UCSD-AML1 (cell line): ENCODE data around the gene TMEM141.
"Not testable (repeated sequence)": the region's sequence is repeated elsewhere in the genome, so short reads cannot be mapped to it uniquely, and the experiment has no call there.

ENCODE experiments used
- DNase-seq: peaks from one replicate; lab custom pipeline; 2025; ENCODE audit not compliant: unreplicated experiment; lab: John Stamatoyannopoulos, UW

TMEM141 gene

DNA sequence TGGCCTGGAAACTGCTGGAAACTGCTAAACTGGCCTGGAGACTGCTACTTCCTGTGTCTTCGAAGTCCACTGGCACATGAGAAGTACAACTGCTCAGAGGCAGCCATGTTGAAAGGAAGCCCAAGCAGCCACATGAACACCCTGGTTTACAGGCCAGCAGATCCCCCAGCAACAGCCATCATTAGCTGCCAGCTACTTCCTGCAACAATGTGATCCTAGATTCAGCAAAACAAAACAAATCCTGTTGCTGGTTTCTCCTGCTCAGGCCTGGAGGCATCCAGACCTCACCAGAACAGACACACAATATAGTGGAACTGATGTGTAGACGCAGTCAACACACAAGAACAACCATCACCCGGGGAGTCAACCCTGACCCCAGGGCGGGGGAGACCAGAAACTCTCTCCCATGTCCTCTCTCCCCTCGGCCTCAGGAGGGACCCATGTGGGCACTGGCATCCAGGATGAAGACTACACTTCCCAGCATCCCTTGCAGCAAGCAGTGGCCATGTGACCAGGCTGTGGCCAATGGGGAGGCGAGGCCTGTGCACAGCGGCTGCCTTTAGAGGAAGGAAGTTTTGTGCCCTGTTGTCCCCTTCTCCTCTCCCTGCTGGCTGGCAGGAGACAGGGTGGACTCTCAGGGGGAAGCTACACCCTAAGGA, 17.6 kb upstream of the TMEM141 start:
- DNase-seq, result peak; percentile 77

DNA sequence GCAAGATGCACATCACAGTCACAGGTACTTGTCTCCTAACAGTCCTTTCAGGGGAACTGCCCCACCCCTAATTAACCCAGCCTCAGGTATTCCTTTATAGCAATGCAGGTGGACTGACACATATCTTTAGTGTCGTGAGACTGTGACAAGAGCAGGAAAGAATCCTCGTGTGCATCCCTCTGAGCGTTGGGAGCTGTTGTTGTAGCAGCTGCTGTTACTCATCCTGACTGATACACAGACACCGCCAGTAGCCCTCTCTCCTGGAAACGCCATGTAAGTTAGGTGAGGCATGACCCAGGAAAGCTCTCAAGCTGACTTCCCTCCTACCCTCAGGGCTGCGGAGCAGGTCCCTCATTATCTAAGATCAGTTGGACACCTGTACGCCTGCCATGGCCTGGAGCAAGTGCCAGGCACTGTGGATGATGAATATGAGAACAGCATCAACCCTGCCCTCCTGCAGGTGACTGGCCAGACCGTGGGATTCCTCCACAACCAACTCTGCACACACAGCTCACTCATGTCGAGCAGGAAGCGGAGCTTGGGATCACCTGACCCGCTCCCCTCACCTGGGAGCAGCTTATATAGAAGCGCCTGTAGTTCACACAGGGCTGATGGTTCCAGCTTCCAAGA, 16.6 kb upstream of the TMEM141 start:
- DNase-seq, result no peak

DNA sequence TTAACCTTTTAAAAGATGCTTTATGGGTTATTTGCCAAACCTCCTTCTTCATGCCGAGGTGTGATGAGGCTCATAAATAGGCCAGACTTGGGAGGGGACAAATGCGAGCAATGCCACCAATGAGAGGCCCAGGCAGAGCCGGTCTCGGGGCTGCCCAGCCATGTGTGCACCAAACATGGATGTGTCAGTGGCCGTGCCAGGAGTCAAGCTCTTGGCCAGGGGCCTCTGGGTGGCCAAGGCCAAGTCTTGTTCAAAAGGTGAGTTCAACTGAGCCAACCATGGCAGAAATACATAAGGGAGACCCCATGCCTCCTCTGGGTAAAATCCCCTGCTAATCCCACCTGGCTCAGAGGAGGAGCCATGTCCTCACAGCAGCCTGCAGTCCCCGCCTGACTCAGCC, 16.0 kb upstream of the TMEM141 start:
- no peak for DNase-seq

DNA sequence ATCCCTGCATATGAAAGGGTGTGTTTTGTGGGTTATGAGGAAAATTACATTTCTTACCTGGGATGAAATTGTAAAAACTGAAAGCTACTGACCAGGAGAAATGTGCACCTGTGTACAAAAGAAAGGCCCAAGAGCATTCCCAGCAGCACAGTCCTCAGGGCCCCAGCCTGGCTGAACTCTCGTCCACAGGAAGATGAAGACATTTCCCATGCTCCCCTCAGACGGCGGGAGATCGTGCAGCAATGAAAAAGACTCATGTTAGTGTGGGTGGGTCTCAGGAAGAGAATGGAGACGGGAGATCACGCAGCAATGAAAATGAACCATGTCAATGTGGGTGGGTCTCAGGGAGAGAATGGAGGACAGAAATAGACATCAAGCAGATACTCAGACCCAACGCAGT, 14.2 kb upstream of the TMEM141 start:
- DNase-seq, result no peak

DNA sequence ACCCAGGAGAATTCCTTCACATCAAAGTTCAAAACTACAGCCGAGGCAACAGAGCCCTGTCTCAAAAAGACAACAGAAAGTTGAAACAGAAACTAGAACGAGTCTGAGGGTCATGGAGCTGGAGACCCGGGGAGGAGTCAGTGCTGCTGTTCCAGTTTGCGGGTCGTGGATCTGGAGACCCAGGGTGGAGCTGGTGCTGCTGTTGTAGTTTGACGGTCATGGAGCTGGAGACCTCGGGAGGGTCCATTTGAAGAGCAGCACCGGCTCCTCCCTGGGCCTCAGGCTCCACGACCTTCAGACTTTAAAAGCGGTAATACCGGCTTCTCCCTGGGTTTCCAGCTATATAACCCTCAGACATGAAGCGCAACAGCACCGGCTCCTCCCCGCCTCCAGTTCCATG, 13.8 kb upstream of the TMEM141 start:
- no peak for DNase-seq

DNA sequence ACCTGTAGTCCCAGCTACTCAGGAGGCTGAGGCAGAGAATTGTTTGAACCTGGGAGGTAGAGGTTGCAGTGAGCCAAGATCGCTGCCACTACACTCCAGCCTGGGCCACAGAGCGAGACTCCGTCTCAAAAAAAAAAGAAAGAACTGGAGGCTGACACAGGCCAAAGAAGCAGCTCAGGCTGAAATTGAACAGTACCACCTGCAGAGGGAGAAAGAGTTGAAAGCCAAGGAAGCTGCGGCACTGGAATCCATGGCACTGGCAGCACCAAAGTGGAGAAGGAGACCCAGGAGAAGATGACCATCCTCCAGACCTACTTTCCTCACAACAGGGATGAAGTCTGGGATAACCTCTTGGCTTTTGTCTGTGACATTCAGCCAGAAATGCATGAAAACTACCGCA, 11.3 kb upstream of the TMEM141 start:
- DNase-seq, result no peak

DNA sequence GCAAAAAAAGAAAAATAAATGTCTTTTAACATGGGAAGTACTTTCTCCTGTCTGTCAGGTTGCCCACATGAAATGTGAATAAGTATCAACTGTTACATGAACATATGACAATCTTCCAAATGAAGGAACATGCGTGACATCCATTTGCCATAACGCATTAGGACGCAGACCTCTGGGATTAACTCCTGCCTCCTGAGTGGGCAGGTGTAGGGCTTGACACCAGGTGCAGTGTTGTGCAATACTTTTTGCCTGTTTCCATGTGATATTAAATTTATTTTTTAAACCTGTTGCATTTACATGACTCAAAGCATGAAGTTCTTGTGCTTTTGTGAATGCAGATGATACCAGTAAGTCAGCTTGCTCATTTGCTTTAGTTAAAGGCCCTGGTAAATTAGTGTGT, 8.7 kb upstream of the TMEM141 start:
- DNase-seq, result no peak

DNA sequence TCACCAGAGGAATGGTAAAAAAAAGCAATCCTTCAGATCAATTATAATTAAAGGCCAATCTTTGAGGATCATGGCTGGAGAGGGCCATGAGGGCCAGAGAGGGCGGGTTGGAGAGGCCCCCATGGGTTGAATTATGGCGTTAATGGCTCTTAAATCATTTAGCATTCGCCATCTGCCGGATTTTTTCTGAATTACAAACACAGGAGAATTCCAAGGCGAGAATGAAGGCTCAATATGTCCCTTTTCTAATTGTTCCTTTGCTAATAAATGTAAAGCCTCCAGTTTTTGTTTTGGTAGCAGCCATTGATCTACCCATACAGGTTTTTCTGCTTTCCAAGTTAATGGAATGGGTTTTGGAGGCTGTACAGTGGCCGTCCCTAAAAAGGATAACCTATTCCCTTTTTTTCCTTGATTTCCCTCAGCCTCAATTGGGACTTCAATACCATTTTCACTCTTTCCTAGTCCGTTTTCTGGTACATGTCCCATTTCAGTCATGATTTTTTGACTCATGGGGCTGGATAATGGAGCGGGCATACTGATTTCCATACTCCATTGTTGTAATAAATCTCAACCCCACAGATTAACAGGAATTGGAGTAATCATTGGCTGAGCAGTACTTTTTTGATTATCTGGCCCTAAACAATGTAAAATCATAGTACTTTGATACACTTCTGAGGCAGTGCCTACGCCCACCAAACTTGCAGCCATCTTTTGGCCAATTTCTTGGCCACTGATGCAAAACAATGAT, 6.7 kb upstream of the TMEM141 start:
- no peak for DNase-seq

DNA sequence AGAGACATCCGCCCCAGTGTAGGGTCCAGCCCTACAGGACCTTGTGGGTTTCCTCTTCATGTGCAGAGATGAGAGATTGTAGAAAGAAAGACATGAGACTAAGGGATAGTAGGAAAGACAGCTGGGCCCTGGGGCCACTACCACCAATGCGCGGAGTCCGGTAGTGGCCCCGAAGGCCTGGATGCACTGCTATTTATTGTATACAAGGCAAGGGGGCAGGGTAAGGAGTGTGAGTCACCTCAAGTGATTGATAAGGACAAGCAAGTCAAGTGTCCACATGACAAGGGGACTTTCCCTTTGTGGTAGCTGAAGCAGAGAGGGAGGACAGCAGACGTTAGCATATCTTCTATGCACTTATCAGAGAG, 6.2 kb upstream of the TMEM141 start:
- DNase-seq, result no peak

DNA sequence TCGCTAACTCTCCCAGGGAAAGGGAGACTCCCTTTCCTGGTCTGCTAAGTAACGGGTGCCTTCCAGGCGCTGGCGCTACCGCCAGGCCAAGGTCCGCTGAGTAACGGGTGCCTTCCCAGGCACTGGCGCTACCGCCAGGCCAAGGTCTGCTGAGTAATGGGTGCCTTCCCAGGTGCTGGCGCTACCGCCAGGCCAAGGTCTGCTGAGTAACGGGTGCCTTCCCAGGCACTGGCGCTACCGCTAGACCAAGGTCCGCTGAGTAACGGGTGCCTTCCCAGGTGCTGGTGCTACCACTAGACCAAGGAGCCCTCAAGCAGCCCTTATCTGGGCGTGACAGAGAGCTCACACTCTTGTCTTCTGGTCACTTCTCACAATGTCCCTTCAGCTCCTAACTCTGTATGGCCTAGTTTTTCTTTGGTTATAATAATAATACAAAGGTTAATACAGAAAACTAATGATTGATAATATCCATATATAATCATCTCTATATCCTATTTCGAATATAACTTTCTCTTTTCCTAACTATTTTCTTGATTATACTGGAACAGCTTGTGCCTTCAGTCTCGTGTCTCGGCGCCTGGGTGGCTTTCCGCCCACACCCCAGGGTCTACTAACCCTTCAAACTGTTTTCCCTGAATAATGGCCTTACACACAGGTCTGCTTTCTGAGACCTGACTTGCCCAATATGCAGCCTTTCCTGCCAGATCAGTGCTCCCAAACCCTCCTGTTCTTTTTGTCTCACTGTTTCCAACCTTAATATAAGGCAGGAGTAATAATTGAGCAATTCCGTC, 5.4 kb upstream of the TMEM141 start:
- DNase-seq, result not testable (repeated sequence)

DNA sequence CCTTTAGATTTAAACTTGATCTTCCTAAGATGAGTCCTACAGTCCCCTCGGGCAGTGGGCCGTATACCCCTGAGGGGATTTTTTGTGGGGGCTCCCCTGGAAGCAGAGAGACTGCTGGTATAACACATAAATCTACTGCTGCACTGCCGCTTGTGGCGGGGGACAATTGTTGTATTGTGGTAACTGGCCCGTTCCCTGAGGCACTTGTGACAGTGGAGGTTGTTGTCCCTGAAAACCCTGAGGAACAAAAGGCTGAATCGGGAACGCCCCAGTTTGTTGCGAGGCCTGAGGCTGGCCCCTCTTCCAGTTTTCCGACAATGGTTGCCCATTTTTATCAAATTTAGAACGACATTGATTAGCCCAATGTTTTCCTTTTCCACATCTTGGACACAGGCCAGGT, 4.7 kb upstream of the TMEM141 start:
- DNase-seq, result no peak

DNA sequence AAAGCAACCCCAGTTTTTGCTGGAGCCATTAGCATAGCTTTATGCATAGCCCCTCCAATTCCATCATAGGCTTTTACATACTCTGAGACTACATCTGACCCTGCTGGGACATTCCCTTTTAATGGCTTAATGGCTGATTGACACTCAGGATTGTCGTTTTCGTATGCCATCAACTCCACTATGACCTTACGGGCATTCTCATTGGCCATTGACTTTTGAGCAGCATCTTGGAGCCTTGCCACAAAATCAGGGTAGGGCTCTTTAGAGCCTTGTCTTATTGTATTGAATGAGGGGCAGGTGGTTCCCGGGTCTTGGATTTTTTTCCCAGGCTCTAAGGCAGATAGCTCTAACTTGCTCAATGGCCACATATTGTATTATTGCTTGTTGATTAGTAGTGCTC, 4.2 kb upstream of the TMEM141 start:
- not testable (repeated sequence) for DNase-seq

DNA sequence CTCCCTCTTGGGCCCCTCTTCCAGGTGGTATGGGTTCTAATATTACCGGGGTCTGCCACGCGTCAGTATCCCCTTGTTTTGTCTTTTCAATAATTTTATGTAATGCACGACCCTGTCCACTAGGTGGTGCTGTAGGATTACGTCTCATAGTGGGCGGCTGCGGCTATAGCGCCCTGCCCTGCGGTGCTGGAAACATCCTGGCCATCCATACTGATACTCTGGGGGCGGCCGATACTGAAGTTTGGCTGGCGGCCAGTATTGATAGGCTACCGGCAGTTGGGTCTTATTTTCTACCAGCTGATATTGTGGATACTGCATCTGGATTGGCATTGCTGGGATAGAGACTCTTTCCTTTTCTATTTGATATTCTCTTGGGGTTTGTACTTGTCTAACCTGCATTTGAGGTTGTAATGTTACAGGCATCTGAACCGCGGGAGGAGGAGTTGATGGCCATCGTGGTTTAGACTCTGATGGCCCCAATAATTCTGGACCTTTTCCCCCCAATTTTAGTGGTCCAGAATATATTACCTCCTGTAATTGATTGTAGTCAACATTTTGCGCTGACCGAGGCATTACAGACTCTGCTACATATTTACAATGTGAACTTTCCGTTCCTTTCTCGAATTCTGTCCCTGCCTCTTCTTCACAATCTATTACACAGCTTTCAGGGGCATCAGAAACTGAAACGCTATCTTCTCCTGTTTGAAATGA, 3.3 kb upstream of the TMEM141 start:
- DNase-seq, result peak; percentile 68

DNA sequence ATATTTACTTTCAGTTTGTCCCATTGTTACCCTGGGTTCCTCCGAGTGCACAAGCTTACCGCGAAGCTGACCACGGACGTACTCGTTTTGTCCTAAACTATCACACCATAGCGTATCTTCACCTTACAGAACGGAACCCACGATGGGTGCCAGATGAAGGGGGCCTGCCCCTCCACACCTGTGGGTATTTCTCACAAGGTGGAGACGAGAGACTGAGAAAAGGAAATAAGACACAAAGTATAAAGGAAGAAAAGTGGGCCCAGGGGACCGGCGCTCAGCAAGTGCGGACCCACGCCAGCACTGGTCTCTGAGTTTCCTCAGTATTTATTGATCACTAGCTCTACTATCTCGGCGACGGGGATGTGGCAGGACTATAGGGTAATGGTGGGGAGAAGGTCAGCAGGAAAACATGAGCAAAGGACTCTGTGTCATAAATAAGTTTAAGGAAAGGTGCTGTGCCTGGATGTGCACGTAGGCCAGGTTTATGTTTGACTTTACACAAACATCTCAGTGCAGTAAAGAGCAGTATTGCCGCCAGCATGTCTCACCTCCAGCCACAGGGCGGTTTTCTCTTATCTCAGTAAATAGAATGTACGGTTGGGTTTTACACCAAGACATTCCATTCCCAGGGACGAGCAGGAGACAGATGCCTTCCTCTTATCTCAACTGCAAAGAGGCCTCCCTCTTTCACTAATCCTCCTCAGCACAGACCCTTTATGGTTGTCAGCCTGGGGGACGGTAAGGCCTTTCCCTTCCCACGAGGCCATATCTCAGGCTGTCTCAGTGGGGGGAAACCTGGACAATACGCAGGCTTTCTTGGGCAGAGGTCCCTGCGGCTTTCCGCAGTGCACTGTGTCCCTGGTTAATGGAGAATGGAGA, 2.3 kb upstream of the TMEM141 start:
- not testable (repeated sequence) for DNase-seq

DNA sequence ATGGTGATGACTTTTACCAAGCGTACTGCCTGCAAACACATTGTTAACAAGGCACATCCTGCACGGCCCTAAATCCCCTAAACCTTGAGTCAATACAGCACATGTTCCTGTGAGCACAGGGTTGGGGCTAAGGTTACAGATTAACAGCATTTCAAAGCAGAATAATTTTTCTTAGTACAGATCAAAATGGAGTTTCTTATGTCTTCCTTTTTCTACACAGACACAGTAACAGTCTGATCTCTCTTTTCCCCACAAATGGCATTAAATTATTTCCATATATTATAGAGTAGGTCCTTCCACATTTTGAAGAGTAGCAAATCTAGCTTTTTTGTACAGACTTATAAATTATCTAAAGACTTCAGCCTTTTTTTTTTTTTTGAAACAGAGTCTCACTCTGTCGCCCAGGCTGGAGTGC, 1.6 kb upstream of the TMEM141 start:
- DNase-seq, result no peak

DNA sequence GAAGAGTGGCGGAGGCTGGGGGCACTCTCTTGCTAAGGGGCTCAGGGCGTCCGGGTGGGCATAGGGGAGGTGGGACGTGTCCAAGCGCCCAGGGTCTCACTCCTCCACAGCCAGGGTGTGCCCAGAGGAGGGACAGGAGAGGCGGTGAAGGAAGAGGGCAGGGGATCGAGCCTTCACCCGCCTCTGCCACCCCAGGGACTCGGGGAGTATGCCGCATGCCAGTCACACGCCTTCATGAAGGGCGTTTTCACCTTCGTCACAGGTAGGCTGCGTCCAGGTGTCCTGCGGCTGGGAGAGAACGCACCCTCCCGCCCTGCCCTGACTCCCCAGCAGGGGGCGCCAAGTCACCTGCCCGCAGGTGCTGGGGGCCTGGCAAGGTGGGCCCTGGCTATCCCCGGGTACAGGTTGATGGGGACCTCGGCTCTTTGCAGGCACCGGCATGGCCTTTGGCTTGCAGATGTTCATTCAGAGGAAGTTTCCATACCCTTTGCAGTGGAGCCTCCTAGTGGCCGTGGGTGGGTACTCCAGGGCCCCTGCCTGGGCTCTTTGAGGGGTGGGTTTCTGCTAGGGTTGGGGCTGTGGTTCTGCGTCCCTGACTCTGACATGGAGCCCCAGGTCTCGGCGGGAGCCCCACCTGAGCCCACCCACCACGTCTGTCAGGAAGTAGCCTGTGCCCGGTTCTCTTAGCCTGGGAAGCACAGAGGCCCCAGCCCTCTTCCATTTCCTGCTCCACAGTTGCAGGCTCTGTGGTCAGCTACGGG, 552 bp downstream of the TMEM141 start:
- DNase-seq, result peak; percentile 66

DNA sequence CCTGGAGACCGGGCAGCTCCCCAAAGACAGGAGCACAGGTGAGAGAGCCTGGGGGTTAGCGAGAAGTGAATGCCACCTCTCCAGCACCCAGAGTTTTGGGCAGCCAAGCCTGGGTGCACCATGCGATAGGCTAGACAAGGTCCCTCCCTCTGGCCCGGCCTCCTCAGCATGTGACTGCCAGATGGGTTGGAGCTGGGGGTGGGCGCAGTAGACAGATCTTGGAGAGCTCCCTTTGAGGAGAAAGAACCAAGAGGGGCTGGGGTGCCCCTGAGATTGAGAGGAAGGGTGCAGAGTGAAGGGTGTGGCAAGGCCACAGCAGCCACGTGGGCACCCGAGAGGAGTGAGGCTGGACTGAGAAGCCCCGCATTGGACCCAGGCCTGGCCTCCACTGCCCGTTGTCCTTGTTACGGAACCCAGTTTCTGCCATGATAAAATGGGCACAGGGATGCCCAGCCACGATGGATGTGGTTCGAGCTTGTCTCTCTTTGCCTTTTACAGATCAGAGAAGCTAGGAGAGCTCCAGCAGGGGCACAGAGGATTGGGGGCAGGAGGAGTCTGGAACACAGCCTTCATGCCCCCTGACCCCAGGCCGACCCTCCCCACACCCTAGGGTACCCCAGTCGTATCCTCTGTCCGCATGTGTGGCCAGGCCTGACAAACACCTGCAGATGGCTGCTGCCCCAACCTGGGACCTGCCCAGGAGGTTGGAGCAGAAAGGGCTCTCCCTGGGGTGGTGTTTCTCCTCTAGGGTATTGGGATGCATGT, 1.4 kb downstream of the TMEM141 start:
- no peak for DNase-seq

DNA sequence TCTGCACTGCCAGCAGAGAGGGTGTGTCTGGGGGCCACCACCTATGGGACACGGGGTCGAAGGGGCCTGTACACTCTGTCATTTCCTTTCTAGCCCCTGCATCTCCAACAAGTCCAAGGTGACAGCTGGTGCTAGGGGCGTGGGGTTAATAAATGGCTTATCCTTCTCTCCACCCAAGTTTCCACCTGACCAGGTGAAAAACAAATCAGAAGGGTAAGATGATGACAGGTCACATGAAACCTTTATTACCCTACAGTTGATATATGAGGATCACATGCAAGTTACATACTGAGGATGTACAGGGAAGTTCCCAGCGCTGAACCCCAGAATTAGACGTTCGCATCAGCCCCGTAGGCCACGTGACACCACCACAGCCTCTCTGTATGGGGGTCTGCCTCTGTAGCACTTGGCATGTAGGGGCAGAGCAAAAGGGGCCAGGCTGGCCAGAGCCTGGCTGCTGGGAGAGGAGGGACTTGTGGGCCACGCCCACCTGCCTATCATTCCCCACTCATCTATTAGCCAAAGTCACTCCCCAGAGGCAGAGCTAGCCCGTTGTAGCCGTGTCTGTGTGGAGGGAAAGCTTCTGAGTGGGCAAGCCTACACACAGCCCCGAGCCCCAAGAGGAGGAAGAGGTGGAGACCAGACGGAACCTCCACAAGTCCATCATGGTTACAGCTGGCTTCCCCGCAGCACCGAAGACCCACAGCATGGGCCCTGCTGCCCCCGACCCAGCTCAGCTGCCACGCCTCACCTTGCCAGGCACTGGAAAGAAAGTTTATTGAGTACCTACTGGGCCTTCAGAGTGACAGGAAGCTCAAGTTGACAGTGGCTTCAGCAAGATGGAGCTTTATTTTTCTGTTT, 2.2 kb downstream of the TMEM141 start:
- DNase-seq, result no peak
